ENCODE measurements around the gene VSX1. TPM values are rescaled to one million over a fixed set of nuclear protein-coding genes. Genes with fewer than 3 reads are reported as not detected.

Gene VSX1
- total RNA-seq, 1 donor from 2014 or later: not detected

DNA sequence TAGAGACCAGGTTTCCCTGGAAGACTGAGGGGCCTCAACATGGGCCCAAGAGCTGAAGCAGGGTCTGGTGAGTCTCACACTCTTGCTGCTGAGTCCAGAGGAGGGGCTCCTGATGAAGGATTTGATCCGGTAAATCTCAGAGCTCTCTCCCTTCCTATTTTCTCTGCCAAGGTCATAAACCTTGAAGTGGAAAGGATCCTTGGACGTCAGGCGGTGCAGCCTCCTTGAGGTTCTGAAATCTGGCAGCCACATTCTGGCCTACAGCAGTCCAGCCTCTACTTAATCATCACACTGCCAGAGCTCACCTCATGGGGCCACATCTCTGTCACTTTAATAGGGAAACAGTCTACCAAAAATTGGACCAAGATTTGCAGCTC lies 48.0 kb downstream of the VSX1 start:
- H3K4me3 Mint-ChIP-seq (ENCODE audit: low read depth): no peak overlapping the region
- DNase-seq (ENCODE audit: low spot score): no peak
- H3K4me1 Mint-ChIP-seq (ENCODE audit: low read depth): peaks cover 28% of the 10 kb centered on the region
- intact Hi-C loops (cut with micrococcal nuclease): no loop called here
- H3K27ac Mint-ChIP-seq: no peak overlapping the region
- H3K9me3 Mint-ChIP-seq: no peaks in the 10 kb centered on the region
- H3K27me3 Mint-ChIP-seq (ENCODE audit: low read depth): no peaks in the 10 kb centered on the region
- H3K36me3 Mint-ChIP-seq (ENCODE audit: low read depth): peaks cover 13% of the 10 kb centered on the region

DNA sequence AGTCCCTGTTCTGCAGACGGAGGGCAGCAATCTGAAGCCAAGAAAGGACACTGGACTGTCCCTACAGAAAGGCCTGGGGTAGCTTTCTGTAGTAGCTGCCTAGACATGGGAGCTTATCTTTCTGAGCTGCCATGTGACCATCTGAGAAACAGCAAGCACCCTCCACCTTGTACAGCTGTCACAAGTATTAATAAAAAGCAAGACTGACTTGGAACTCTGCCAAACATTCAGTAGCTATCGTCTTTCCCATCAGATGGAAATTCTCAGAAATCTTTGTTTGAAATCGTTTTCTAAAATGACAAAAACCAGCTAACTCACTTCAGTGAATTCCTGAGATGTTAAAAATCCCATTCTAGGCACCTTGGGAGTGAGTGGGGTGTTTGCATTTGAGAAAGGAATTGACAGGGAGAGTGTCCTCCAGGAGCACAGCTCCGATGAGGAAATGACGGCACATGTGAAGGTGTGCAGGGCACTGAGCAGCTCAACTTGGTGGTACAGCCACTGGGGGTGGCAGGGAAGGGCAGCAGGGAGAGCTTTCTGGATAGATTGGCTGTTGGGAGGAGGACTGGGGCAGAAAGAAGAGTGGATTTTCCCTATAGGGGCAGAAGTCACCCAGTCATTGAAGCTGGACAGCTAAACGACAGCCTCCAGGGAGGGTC lies 48.5 kb downstream of the VSX1 start:
- Mint-ChIP-seq H3K4me3 (ENCODE audit: low read depth) (no peak overlapping the region), H3K27ac (no peak overlapping the region), H3K4me1 (ENCODE audit: low read depth) (peaks cover 28% of the 10 kb centered on the region), H3K36me3 (ENCODE audit: low read depth) (peaks cover 13% of the 10 kb centered on the region), H3K27me3 (ENCODE audit: low read depth) (no peaks in the 10 kb centered on the region), H3K9me3 (no peaks in the 10 kb centered on the region)
- intact Hi-C loops (cut with micrococcal nuclease): no loop called here
- DNase-seq (ENCODE audit: low spot score): no peak

GRCh38 chr20:25032478-25033264 lies 49.3 kb downstream of the VSX1 start:
- no peak for DNase-seq (ENCODE audit: low spot score)
- Mint-ChIP-seq H3K27ac (no peak overlapping the region), H3K27me3 (ENCODE audit: low read depth) (no peaks in the 10 kb centered on the region), H3K4me3 (ENCODE audit: low read depth) (no peak overlapping the region), H3K4me1 (ENCODE audit: low read depth) (peaks cover 23% of the 10 kb centered on the region), H3K9me3 (no peaks in the 10 kb centered on the region), H3K36me3 (ENCODE audit: low read depth) (peaks cover 8% of the 10 kb centered on the region)
- intact Hi-C loops (cut with micrococcal nuclease): no loop called here

DNA sequence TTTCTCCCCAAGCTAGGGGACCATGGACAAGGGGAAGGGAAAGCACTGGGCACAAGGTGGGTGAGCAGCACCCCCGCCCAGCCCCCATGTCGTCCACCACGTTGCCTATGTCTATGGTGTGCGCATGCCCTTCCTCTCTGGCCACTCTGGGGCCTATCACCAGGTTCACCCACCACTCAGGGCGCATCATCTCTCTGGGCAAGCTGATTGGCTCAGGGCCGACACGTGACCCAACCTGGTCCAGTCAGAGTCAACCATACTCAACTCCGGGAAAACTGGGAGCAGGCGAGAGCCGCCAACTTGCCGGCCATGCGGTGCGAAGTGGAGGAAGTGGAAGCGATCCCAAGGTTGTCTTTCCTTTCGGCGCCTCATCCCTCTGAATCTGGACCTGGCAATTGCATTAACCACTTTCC lies 49.9 kb downstream of the VSX1 start:
- Mint-ChIP-seq H3K27ac (no peak overlapping the region), H3K9me3 (no peaks in the 10 kb centered on the region), H3K4me3 (ENCODE audit: low read depth) (no peak overlapping the region), H3K27me3 (ENCODE audit: low read depth) (no peaks in the 10 kb centered on the region), H3K4me1 (ENCODE audit: low read depth) (peaks cover 18% of the 10 kb centered on the region), H3K36me3 (ENCODE audit: low read depth) (peaks cover 12% of the 10 kb centered on the region)
- intact Hi-C loops (cut with micrococcal nuclease): no loop called here
- no peak for DNase-seq (ENCODE audit: low spot score)

GRCh38 chr20:25031241-25031640 lies 50.7 kb downstream of the VSX1 start:
- intact Hi-C loops (cut with micrococcal nuclease): no loop called here
- DNase-seq (ENCODE audit: low spot score): no peak
- peaks cover 9% of the 10 kb centered on the region for H3K4me1 Mint-ChIP-seq (ENCODE audit: low read depth)

DNA sequence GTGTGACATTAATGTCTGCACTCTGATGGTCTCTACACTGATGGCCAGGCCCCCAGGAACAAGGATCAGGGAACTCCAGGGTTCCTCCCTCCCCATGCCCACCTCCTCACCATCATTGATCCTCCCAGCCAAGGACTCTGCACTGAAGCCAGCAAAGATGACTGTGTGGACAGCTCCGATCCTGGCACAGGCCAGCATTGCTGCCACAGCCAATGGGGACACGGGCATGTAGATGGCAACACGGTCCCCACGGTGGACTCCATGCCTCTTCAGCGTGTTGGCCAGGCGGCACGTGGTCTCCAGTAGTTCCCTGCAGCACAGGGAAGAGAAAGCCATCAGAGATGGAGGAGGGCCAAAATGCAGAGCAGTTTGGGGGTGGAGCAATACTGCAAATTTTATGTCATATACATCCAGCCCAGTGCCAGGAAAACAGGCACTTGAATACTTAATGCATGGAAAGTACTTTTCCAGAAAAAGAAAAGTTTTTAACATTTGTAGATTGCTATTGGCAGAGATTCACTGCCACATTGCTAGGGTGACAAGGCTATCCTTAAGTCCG lies 51.2 kb downstream of the VSX1 start:
- intact Hi-C loops (cut with micrococcal nuclease): no loop called here
- H3K9me3 Mint-ChIP-seq: no peaks in the 10 kb centered on the region
- H3K4me1 Mint-ChIP-seq (ENCODE audit: low read depth): peaks cover 4% of the 10 kb centered on the region
- no peak overlapping the region for H3K4me3 Mint-ChIP-seq (ENCODE audit: low read depth)
- no peak overlapping the region for H3K27ac Mint-ChIP-seq
- H3K27me3 Mint-ChIP-seq (ENCODE audit: low read depth): no peaks in the 10 kb centered on the region
- no peak for DNase-seq (ENCODE audit: low spot score)
- H3K36me3 Mint-ChIP-seq (ENCODE audit: low read depth): peaks cover 12% of the 10 kb centered on the region

More at GRCh38 chr20:25031241-25031640, 50.7 kb downstream of the VSX1 start:
- Mint-ChIP-seq H3K36me3 (ENCODE audit: low read depth) (peaks cover 12% of the 10 kb centered on the region), H3K27ac (no peak overlapping the region), H3K27me3 (ENCODE audit: low read depth) (no peaks in the 10 kb centered on the region), H3K9me3 (no peaks in the 10 kb centered on the region), H3K4me3 (ENCODE audit: low read depth) (no peak overlapping the region)

DNA sequence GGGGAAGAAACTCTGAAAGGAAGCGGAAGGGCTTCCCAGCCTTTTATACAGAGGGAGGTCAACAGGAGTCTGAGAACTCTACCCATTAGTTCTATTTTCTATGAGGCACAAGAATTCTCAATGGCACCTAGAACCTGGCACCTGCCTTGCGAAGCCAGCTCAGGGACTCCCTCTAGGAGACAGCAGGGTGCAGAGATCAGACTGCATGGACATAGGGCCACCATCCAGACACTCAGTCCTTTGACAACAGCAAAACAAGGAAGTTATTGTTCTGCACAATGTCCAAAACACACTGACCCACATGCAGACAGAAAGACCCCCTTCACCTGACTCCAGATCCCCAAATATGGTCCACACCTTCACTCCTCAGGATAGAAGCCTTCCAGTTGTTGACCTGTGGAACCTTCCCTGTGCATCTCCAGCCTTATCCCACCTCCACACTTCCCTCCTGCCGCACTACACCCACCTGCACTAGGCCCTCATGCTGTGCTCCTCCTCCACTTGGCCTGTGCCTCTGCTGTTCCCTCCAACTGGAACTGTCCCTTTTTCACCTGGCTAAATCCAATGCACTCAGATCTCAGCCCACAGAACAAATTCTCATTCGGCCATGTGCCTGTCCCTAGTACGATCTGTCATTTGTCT lies 51.8 kb downstream of the VSX1 start:
- Mint-ChIP-seq H3K27me3 (ENCODE audit: low read depth) (no peaks in the 10 kb centered on the region), H3K4me3 (ENCODE audit: low read depth) (no peak overlapping the region), H3K4me1 (ENCODE audit: low read depth) (peaks cover 3% of the 10 kb centered on the region), H3K36me3 (ENCODE audit: low read depth) (peaks cover 12% of the 10 kb centered on the region), H3K9me3 (no peaks in the 10 kb centered on the region), H3K27ac (no peak overlapping the region)
- no peak for DNase-seq (ENCODE audit: low spot score)
- intact Hi-C loops (cut with micrococcal nuclease): no loop called here

- no peak overlapping the region for H3K27ac Mint-ChIP-seq
- no peak for DNase-seq (ENCODE audit: low spot score)
- no peaks in the 10 kb centered on the region for H3K4me1 Mint-ChIP-seq (ENCODE audit: low read depth)
- H3K36me3 Mint-ChIP-seq (ENCODE audit: low read depth): peaks cover 12% of the 10 kb centered on the region
- H3K27me3 Mint-ChIP-seq (ENCODE audit: low read depth): no peaks in the 10 kb centered on the region
- H3K9me3 Mint-ChIP-seq: no peaks in the 10 kb centered on the region
- intact Hi-C loops (cut with micrococcal nuclease): no loop called here
- no peak overlapping the region for H3K4me3 Mint-ChIP-seq (ENCODE audit: low read depth)
Observed at GRCh38 chr20:25025986-25026605, 55.8 kb downstream of the VSX1 start.

Other genes starting within 250 kb of the VSX1 start
- gene CST7, start 132.9 kb downstream of the VSX1 start, total RNA-seq: 115 and 121 TPM in 2 replicates
- gene APMAP, start 89.4 kb downstream of the VSX1 start, total RNA-seq: 48.5 and 48.8 TPM in 2 replicates
- gene ACSS1, start 24.0 kb downstream of the VSX1 start, total RNA-seq: 15.1 and 15.5 TPM in 2 replicates
- gene ENTPD6, start 113.6 kb upstream of the VSX1 start, total RNA-seq: 48.8 and 49.1 TPM in 2 replicates
- 34.5 and 37.1 TPM in 2 replicates for gene PYGB, start 165.9 kb upstream of the VSX1 start, total RNA-seq